Endodermal cell (in vitro differentiated cells): Measurements from ENCODE around the gene KLK2. TPM values are rescaled to one million over a fixed set of nuclear protein-coding genes. Genes with fewer than 3 reads are reported as not detected.

ENCODE experiments used
- DNase-seq: peaks from one replicate; pipeline ENCODE4 v3.0.0-alpha.2; 2017
- H3K27ac ChIP-seq: 2 replicates; pipeline ENCODE4 v1.5.1; 2013; ENCODE audit warnings: mild to moderate bottlenecking, low read depth, low read length, moderate library complexity
- H3K27me3 ChIP-seq: 2 replicates; pipeline ENCODE4 v1.6.1; 2013; ENCODE audit warnings: mild to moderate bottlenecking, low read length, moderate library complexity; ENCODE audit not compliant: insufficient read depth, control insufficient read depth, poor library complexity, severe bottlenecking
- H3K36me3 ChIP-seq: 2 replicates; pipeline ENCODE4 v1.7.0; 2013; ENCODE audit warnings: mild to moderate bottlenecking, low read length, moderate library complexity; ENCODE audit not compliant: control insufficient read depth, insufficient read depth
- H3K4me1 ChIP-seq: one replicate; pipeline ENCODE4 v1.7.0; 2013; ENCODE audit warnings: low read length; ENCODE audit not compliant: control insufficient read depth, insufficient read depth
- H3K4me3 ChIP-seq: 2 replicates; pipeline ENCODE4 v1.5.1; 2013; ENCODE audit warnings: mild to moderate bottlenecking, low read length, moderate library complexity
- H3K9ac ChIP-seq: 2 replicates; pipeline ENCODE4 v1.6.1; 2013; ENCODE audit warnings: mild to moderate bottlenecking, low read length, moderate library complexity; ENCODE audit not compliant: poor library complexity, severe bottlenecking; ENCODE audit errors: extremely low read depth
- H3K9me3 ChIP-seq: 2 replicates; pipeline ENCODE4 v1.6.1; 2013; ENCODE audit warnings: mild to moderate bottlenecking, low read length, moderate library complexity; ENCODE audit not compliant: control insufficient read depth
- H3K27ac Mint-ChIP-seq: 2 replicates; pipeline ENCODE4 v1.8.0; 2020; ENCODE audit warnings: mixed read lengths
- H3K27me3 Mint-ChIP-seq: 2 replicates; pipeline ENCODE4 v1.8.0; 2021; ENCODE audit warnings: mild to moderate bottlenecking, mixed read lengths; ENCODE audit not compliant: insufficient read depth
- H3K36me3 Mint-ChIP-seq: 2 replicates; pipeline ENCODE4 v1.8.0; 2020; ENCODE audit warnings: low read depth, mixed read lengths
- H3K4me1 Mint-ChIP-seq: 2 replicates; pipeline ENCODE4 v1.8.0; 2020; ENCODE audit warnings: mixed read lengths
- H3K4me3 Mint-ChIP-seq: 2 replicates; pipeline ENCODE4 v1.8.0; 2020; ENCODE audit warnings: mild to moderate bottlenecking, moderate library complexity, mixed read lengths
- H3K9me3 Mint-ChIP-seq: 2 replicates; pipeline ENCODE4 v1.8.0; 2020; ENCODE audit warnings: mild to moderate bottlenecking, mixed read lengths
- CTCF ChIP-seq: fragments of 200-600 bp; sonication (generic); conservative IDR thresholded peaks from 2 replicates; pipeline ENCODE4 v1.5.0; 2021; ENCODE audit warnings: antibody characterized with exemption, mild to moderate bottlenecking
- WGBS, 2 experiments: methylation state at CpG; one replicate each; pipeline versions ENCODE4 v1.1.5 to v1.1.7; 2013; ENCODE audit warnings: missing lambda C conversion rate in 2 of 2, mixed read lengths in 1 of 2; ENCODE audit not compliant: insufficient coverage in 1 of 2, insufficient read length in 1 of 2; 5-methylcytosine and 5-hydroxymethylcytosine counted together
- total RNA-seq, 2 donors: library from RNA; stranded (reverse); fragmentation: NEBNext Ultra II Directional in 1 of 2; extraction: Animal tissue kit (Norgen Biotek cat#: 25700) in 1 of 2; gene quantifications; 2 replicates in 1 of 2; 3 replicates in 1 of 2; pipeline ENCODE4 v1.2.1, GENCODE V29; 2021

Gene KLK2
- total RNA-seq, 2 donors from 2014 or later: 0.35 TPM; not detected in 1

GRCh38 chr19:50842130-50842529 is 31.1 kb upstream of the KLK2 start:
- H3K36me3 Mint-ChIP-seq: no peaks in the 10 kb centered on the region
- 91 to 95% methylated on average over 4 to 6 of the region's 6 CpGs for whole genome bisulfite sequencing, 2 experiments

GRCh38 chr19:50843205-50843604 is 30.0 kb upstream of the KLK2 start:
- Mint-ChIP-seq H3K27me3 (peaks cover 72% of the 10 kb centered on the region), H3K4me1 (peaks cover under 1% of the 10 kb centered on the region), H3K9me3 (peaks cover 4% of the 10 kb centered on the region), H3K27ac (no peak overlapping the region), H3K36me3 (no peaks in the 10 kb centered on the region), H3K4me3 (no peak overlapping the region)
- WGBS, 2 experiments: 94 to 100% methylated on average over 1 to 2 of the region's 2 CpGs
- Histone ChIP-seq H3K4me3 (no peak overlapping the region), H3K9me3 (no peaks in the 10 kb centered on the region), H3K27ac (no peak overlapping the region), H3K9ac (no peak overlapping the region), H3K27me3 (peaks cover 37% of the 10 kb centered on the region), H3K36me3 (no peaks in the 10 kb centered on the region), H3K4me1 (no peaks in the 10 kb centered on the region)
- DNase-seq: no peak
- no peak for TF ChIP-seq CTCF

More at GRCh38 chr19:50842130-50842529, 31.1 kb upstream of the KLK2 start:
- Histone ChIP-seq H3K4me1 (no peaks in the 10 kb centered on the region), H3K9ac (no peak overlapping the region), H3K27me3 (peaks cover 40% of the 10 kb centered on the region), H3K9me3 (no peaks in the 10 kb centered on the region), H3K27ac (no peak overlapping the region), H3K4me3 (no peak overlapping the region), H3K36me3 (no peaks in the 10 kb centered on the region)
- Mint-ChIP-seq H3K27ac (no peak overlapping the region), H3K4me1 (peaks cover 2% of the 10 kb centered on the region), H3K9me3 (peaks cover 4% of the 10 kb centered on the region), H3K4me3 (no peak overlapping the region), H3K27me3 (peaks cover 79% of the 10 kb centered on the region)
- TF ChIP-seq CTCF: no peak
- no peak for DNase-seq

GRCh38 chr19:50843701-50844221 is 29.5 kb upstream of the KLK2 start:
- DNase-seq: no peak
- no peaks in the 10 kb centered on the region for H3K36me3 Mint-ChIP-seq
- Histone ChIP-seq H3K36me3 (no peaks in the 10 kb centered on the region), H3K4me3 (no peak overlapping the region), H3K9me3 (no peaks in the 10 kb centered on the region), H3K9ac (no peak overlapping the region), H3K4me1 (no peaks in the 10 kb centered on the region), H3K27ac (no peak overlapping the region), H3K27me3 (peaks cover 37% of the 10 kb centered on the region)
- WGBS, 2 experiments: 68 to 100% methylated on average over 1 to 7 of the region's 7 CpGs
- H3K4me3 Mint-ChIP-seq: no peak overlapping the region
- H3K27me3 Mint-ChIP-seq: peaks cover 75% of the 10 kb centered on the region
- peaks cover 4% of the 10 kb centered on the region for H3K9me3 Mint-ChIP-seq
- H3K27ac Mint-ChIP-seq: no peak overlapping the region
- H3K4me1 Mint-ChIP-seq: no peaks in the 10 kb centered on the region
- TF ChIP-seq CTCF: no peak
